LNCAP (cell line): Measurements from ENCODE around the gene TBC1D2B.

ENCODE experiments used
- CTCF ChIP-seq: fragments of 450-650 bp; IDR thresholded peaks from 2 replicates; pipeline ENCODE4 v1.5.1; 2017; ENCODE audit warnings: mild to moderate bottlenecking

TBC1D2B gene

DNA sequence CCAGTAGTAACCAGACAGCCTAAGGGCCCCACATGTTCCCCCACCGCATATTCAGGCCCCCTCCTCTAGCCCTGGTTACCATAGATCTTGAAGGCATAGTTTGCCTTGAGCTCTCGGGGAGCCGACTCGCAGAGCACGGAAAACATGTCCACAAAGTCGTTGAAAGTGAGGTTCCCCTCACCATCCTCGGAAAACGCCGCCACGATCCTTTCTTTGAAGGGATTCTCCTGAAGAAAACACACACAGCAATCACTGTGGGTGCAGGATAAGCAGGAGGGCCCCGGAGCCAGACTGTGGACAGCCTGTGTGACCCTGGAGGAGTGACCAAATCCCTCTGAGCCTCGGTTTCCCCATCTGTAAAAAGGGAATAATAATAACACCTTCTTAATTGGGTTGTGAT is 31.6 kb upstream of the TBC1D2B start:
- no peak for TF ChIP-seq CTCF

DNA sequence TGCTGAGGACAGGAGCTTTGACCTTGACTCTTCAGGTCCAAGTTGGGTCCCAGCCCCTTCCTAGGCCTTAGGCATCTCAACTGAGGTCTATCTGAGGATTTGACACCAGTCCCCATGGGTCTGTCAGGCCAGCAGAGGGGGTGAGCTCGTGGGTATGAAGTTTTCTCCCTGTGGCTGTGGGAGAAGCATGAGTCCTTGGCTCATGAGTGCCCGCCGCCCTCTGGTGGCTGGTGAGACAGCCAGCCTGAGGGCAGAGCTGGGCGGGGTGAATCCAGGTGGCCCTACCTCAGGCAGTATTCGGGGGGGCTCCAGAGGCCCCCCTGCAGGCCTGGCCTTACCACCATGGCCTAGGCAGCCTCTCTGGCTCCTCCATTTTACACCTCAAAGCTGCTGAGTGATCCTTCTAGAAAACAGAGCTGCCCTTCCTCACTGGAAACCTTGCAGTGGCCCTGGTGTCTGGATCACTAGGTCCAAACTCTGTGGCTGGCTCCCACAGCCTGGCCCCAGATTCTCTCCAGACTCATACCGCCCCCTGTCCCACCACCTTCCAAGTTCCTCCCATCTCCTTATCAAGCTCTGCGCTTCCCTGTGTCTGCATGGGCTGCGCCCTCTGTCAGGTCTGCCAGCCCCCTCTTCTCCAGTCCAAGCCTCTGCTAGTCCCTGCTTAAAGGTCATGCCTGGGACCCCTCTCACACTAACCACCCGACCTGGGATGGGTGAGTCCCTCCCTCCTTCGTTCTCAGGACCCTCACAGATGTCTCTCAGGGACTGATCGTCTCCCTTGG is 31.0 kb upstream of the TBC1D2B start:
- peak; percentile 97 for TF ChIP-seq CTCF

GRCh38 chr15:78107471-78107870 is 30.0 kb upstream of the TBC1D2B start:
- TF ChIP-seq CTCF = no peak

GRCh38 chr15:78105476-78106241 is 28.1 kb upstream of the TBC1D2B start:
- no peak for TF ChIP-seq CTCF

GRCh38 chr15:78104566-78105475 is 27.3 kb upstream of the TBC1D2B start:
- TF ChIP-seq CTCF = no peak

- no peak for TF ChIP-seq CTCF
These were observed 26.6 kb upstream of the TBC1D2B start for GRCh38 chr15:78104119-78104479.

- no peak for TF ChIP-seq CTCF
These were observed 26.1 kb upstream of the TBC1D2B start for GRCh38 chr15:78103406-78104118.
